COLO829 (cell line): ENCODE data around the gene C20orf204.

ENCODE experiments used
- DNase-seq: peaks from one replicate; pipeline ENCODE4 v3.0.0; 2012; ENCODE audit warnings: low spot score

Gene C20orf204

GRCh38 chr20:64042054-64042781 is 6.2 kb downstream of the C20orf204 start:
- no peak for DNase-seq

GRCh38 chr20:64043768-64044167 is 7.8 kb downstream of the C20orf204 start:
- DNase-seq = no peak

- peak; percentile 57 for DNase-seq
Measured at GRCh38 chr20:64044484-64045247, 8.7 kb downstream of the C20orf204 start.

GRCh38 chr20:64045346-64046011 is 9.5 kb downstream of the C20orf204 start:
- no peak for DNase-seq

- DNase-seq = no peak
Measured at GRCh38 chr20:64047046-64047389, 11.0 kb downstream of the C20orf204 start.

GRCh38 chr20:64047968-64048401 is 12.0 kb downstream of the C20orf204 start:
- DNase-seq = no peak

- DNase-seq = no peak
Measured at GRCh38 chr20:64048402-64049044, 12.5 kb downstream of the C20orf204 start.

- no peak for DNase-seq
Measured at GRCh38 chr20:64049060-64049877, 13.3 kb downstream of the C20orf204 start, which contains the start of gene SOX18. SOX18 (minus strand) TSS chr20:64049639; CDS start chr20:64049516, 123 bp downstream.

- no peak for DNase-seq
Measured at GRCh38 chr20:64049878-64050260, 13.9 kb downstream of the C20orf204 start.

GRCh38 chr20:64050261-64051032 is 14.5 kb downstream of the C20orf204 start:
- DNase-seq = no peak

GRCh38 chr20:64051033-64051452 is 15.1 kb downstream of the C20orf204 start:
- DNase-seq = no peak

GRCh38 chr20:64051561-64052325 is 15.8 kb downstream of the C20orf204 start:
- no peak for DNase-seq

GRCh38 chr20:64052326-64052722 is 16.3 kb downstream of the C20orf204 start:
- no peak for DNase-seq

- DNase-seq = no peak
Measured at GRCh38 chr20:64052987-64053840, 17.2 kb downstream of the C20orf204 start.

GRCh38 chr20:64053841-64054661 is 18.1 kb downstream of the C20orf204 start:
- DNase-seq = no peak

- no peak for DNase-seq
Measured at GRCh38 chr20:64055396-64055892, 19.5 kb downstream of the C20orf204 start.

GRCh38 chr20:64055893-64056638 is 20.1 kb downstream of the C20orf204 start:
- no peak for DNase-seq
